Posterior cingulate gyrus (tissue), 11 donors: ENCODE measurements around the gene DEK.
"Not testable (repeated sequence)": the region's sequence is repeated elsewhere in the genome, so short reads cannot be mapped to it uniquely, and the experiment has no call there.

Experiments used
- DNase-seq, 10 donors: peaks; one replicate each; pipeline versions ENCODE4 v3.0.0 to v3.0.0-alpha.2; 2020 to 2021; ENCODE audit warnings: mixed read lengths in 3 of 10
- intact Hi-C: fragments of 100-400 bp; cut with DNase I; formaldehyde crosslinking; loops from one replicate; pipeline ENCODE4 v1.15.1; 2023

The DEK gene

GRCh38 chr6:18209539-18210197 lies 54.7 kb downstream of the DEK start:
- no peak for DNase-seq

GRCh38 chr6:18208778-18209177 lies 55.6 kb downstream of the DEK start:
- DNase-seq, intact Hi-C loops: not testable (repeated sequence)

More at GRCh38 chr6:18209539-18210197, 54.7 kb downstream of the DEK start:
- intact Hi-C loops = no loop called here

- intact Hi-C loops = no loop called here
- no peak for DNase-seq
Observed at GRCh38 chr6:18207949-18208348, 56.4 kb downstream of the DEK start.

GRCh38 chr6:18207438-18207837 lies 56.9 kb downstream of the DEK start:
- intact Hi-C loops = no loop called here
- peak in 3 of 10 donors; percentile 19 to 76 (median 26) for DNase-seq

- no peak for DNase-seq
- intact Hi-C loops = no loop called here
Observed at GRCh38 chr6:18206591-18206990, 57.7 kb downstream of the DEK start.

- intact Hi-C loops = no loop called here
- no peak for DNase-seq
Observed at GRCh38 chr6:18204691-18205090, 59.6 kb downstream of the DEK start.

- intact Hi-C loops = no loop called here
- DNase-seq = no peak
Observed at GRCh38 chr6:18203786-18204185, 60.5 kb downstream of the DEK start.

GRCh38 chr6:18192026-18192425 lies 72.3 kb downstream of the DEK start:
- intact Hi-C loops = no loop called here
- no peak for DNase-seq

- DNase-seq = no peak
- intact Hi-C loops = no loop called here
Observed at GRCh38 chr6:18189196-18189595, 75.1 kb downstream of the DEK start.

GRCh38 chr6:18187701-18188100 lies 76.6 kb downstream of the DEK start:
- no peak for DNase-seq
- intact Hi-C loops = no loop called here

- intact Hi-C loops = no loop called here
- DNase-seq = no peak
Observed at GRCh38 chr6:18186540-18187250, 77.6 kb downstream of the DEK start.

- intact Hi-C loops = no loop called here
- no peak for DNase-seq
Observed at GRCh38 chr6:18186033-18186432, 78.3 kb downstream of the DEK start.

GRCh38 chr6:18185624-18186023 lies 78.7 kb downstream of the DEK start:
- DNase-seq = no peak
- intact Hi-C loops = no loop called here

- no peak for DNase-seq
- intact Hi-C loops = no loop called here
Observed at GRCh38 chr6:18183766-18184165, 80.6 kb downstream of the DEK start.

GRCh38 chr6:18182568-18182967 lies 81.8 kb downstream of the DEK start:
- DNase-seq = no peak
- intact Hi-C loops = no loop called here

- intact Hi-C loops = no loop called here
- DNase-seq = peak in 1 of 10 donors; percentile 11
Observed at GRCh38 chr6:18179770-18180356, 84.5 kb downstream of the DEK start.

GRCh38 chr6:18178960-18179615 lies 85.2 kb downstream of the DEK start:
- intact Hi-C loops = no loop called here
- DNase-seq = no peak

- no peak for DNase-seq
- intact Hi-C loops = no loop called here
Observed at GRCh38 chr6:18177286-18177965, 86.9 kb downstream of the DEK start.

GRCh38 chr6:18176198-18176597 lies 88.1 kb downstream of the DEK start:
- DNase-seq, intact Hi-C loops: not testable (repeated sequence)
